Upper lobe of left lung (tissue), 6 donors: ENCODE measurements around the gene KCTD5. TPM values are rescaled to one million over a fixed set of nuclear protein-coding genes. Genes with fewer than 3 reads are reported as not detected.

Experiments used
- ATAC-seq, 2 donors: fragments of 200-7000 bp; cut with Tn5 transposase; one replicate each; pipeline ENCODE4 v1.9.1; 2022; ENCODE audit warnings: mild to moderate bottlenecking in 2 of 2, moderate library complexity in 2 of 2; ENCODE audit not compliant: low FRiP score in 2 of 2
- DNase-seq, 2 donors: peaks; one replicate each; pipeline ENCODE4 v3.0.0-alpha.2; 2019 to 2020
- H3K27ac ChIP-seq, 4 donors: fragments of 200-600 bp; sonication (generic); one replicate each; pipeline ENCODE4 v1.5.1; 2016 to 2019
- H3K27me3 ChIP-seq, 4 donors: fragments of 200-600 bp; sonication (generic); one replicate each; pipeline ENCODE4 v1.5.1; 2017 to 2019
- H3K36me3 ChIP-seq, 4 donors: fragments of 200-600 bp; sonication (generic); one replicate each; pipeline ENCODE4 v1.5.1; 2016 to 2019
- H3K4me1 ChIP-seq, 4 donors: fragments of 200-600 bp; sonication (generic); one replicate each; pipeline ENCODE4 v1.5.1; 2018 to 2019
- H3K4me3 ChIP-seq, 4 donors: fragments of 200-600 bp; sonication (generic); one replicate each; pipeline ENCODE4 v1.5.1; 2017 to 2019; ENCODE audit warnings: mild to moderate bottlenecking in 2 of 4, moderate library complexity in 1 of 4
- H3K9me3 ChIP-seq, 4 donors: fragments of 200-600 bp; sonication (generic); one replicate each; pipeline ENCODE4 v1.5.1; 2018 to 2019
- CTCF ChIP-seq, 6 experiments: fragments of 450-650 bp in 4 of 6; fragments of 200-600 bp in 2 of 6; sonication (generic) in 2 of 6; IDR thresholded peaks; one replicate each; pipeline ENCODE4 v1.5.1; 2016 to 2019; ENCODE audit warnings: antibody characterized with exemption in 6 of 6
- EP300 ChIP-seq, 4 donors: sonication (generic); formaldehyde crosslinking; IDR thresholded peaks; one replicate each; pipeline ENCODE4 v1.5.1; 2017; ENCODE audit warnings: antibody characterized with exemption in 4 of 4, control low read depth in 2 of 4
- POLR2A ChIP-seq, 4 donors: fragments of 450-650 bp; IDR thresholded peaks; one replicate each; pipeline ENCODE4 v1.5.1; 2016 to 2017; ENCODE audit warnings: antibody characterized with exemption in 4 of 4, mild to moderate bottlenecking in 2 of 4
- POLR2AphosphoS5 ChIP-seq, 2 donors: sonication (generic); formaldehyde crosslinking; IDR thresholded peaks; one replicate each; pipeline ENCODE4 v1.5.1; 2017; ENCODE audit warnings: antibody characterized with exemption in 2 of 2
- WGBS, 2 donors: methylation state at CpG; one replicate each; pipeline ENCODE4 v1.1.5; 2017 to 2018; 5-methylcytosine and 5-hydroxymethylcytosine counted together
- total RNA-seq, 6 donors: library from RNA; depleted of rRNA in 4 of 6; stranded (reverse); fragments of >200 nt in 4 of 6; gene quantifications; one replicate each; pipeline versions ENCODE4 v1.1.0 to v1.2.1, GENCODE V29; 2016 to 2021
- donor health status: DM: no; HTN: no; CAD: no; lungs with moderate emphysema.
- donor health status: DM: no; HTN: yes; CAD: no; lungs with severe emphysema.

The KCTD5 gene
- total RNA-seq, 6 donors from 2014 or later: 25.7 to 45.5 (median 33.0) TPM

GRCh38 chr16:2728034-2728433 lies 45.7 kb downstream of the KCTD5 start:
- no peak overlapping the region for H3K27ac ChIP-seq
- WGBS, 2 donors: 83 to 86% methylated on average over 7 of the region's 7 CpGs

GRCh38 chr16:2734844-2735515 lies 52.7 kb downstream of the KCTD5 start:
- 56 to 70% methylated on average over 10 of the region's 10 CpGs for WGBS, 2 donors
- Histone ChIP-seq H3K27me3 (no peaks in the 10 kb centered on the region), H3K27ac (peak overlapping the region in 1 of 4 donors; percentile 21), H3K4me1 (no peaks in the 10 kb centered on the region), H3K36me3 (no peaks in the 10 kb centered on the region), H3K4me3 (no peak overlapping the region), H3K9me3 (no peaks in the 10 kb centered on the region)
- DNase-seq (no peak), ATAC-seq (no peak)
- TF ChIP-seq CTCF (IDR thresholded peaks at IDR 0.05): no peak
- TF ChIP-seq POLR2A (IDR thresholded peaks at IDR 0.05): no peak
- TF ChIP-seq POLR2AphosphoS5 (IDR thresholded peaks at IDR 0.05): no peak
- no peak for TF ChIP-seq EP300 (IDR thresholded peaks at IDR 0.05)

More at GRCh38 chr16:2728034-2728433, 45.7 kb downstream of the KCTD5 start:
- Histone ChIP-seq H3K4me3 (no peak overlapping the region), H3K9me3 (no peaks in the 10 kb centered on the region), H3K4me1 (no peaks in the 10 kb centered on the region), H3K27me3 (no peaks in the 10 kb centered on the region), H3K36me3 (no peaks in the 10 kb centered on the region)
- TF ChIP-seq POLR2AphosphoS5 (IDR thresholded peaks at IDR 0.05): no peak
- no peak for TF ChIP-seq POLR2A (IDR thresholded peaks at IDR 0.05)
- TF ChIP-seq EP300 (IDR thresholded peaks at IDR 0.05): no peak
- TF ChIP-seq CTCF (IDR thresholded peaks at IDR 0.05): no peak
- ATAC-seq (no peak), DNase-seq (no peak)

GRCh38 chr16:2736476-2737237 lies 54.3 kb downstream of the KCTD5 start:
- Histone ChIP-seq H3K9me3 (no peaks in the 10 kb centered on the region), H3K27me3 (no peaks in the 10 kb centered on the region), H3K4me3 (no peak overlapping the region), H3K27ac (no peak overlapping the region), H3K4me1 (no peaks in the 10 kb centered on the region), H3K36me3 (no peaks in the 10 kb centered on the region)
- no peak for DNase-seq
- TF ChIP-seq EP300 (IDR thresholded peaks at IDR 0.05) (no peak), POLR2A (IDR thresholded peaks at IDR 0.05) (no peak), POLR2AphosphoS5 (IDR thresholded peaks at IDR 0.05) (no peak), CTCF (IDR thresholded peaks at IDR 0.05) (no peak)
- WGBS, 2 donors: 92 to 93% methylated on average over 10 to 11 of the region's 11 CpGs
- ATAC-seq: no peak

- no peak for ATAC-seq
- H3K4me1 ChIP-seq: no peaks in the 10 kb centered on the region
- TF ChIP-seq POLR2AphosphoS5 (IDR thresholded peaks at IDR 0.05) (no peak), POLR2A (IDR thresholded peaks at IDR 0.05) (no peak), EP300 (IDR thresholded peaks at IDR 0.05) (no peak), CTCF (IDR thresholded peaks at IDR 0.05) (no peak)
- H3K9me3 ChIP-seq: no peaks in the 10 kb centered on the region
- 90 to 100% methylated on average over 3 to 5 of the region's 5 CpGs for WGBS, 2 donors
- H3K36me3 ChIP-seq: no peaks in the 10 kb centered on the region
- no peak overlapping the region for H3K4me3 ChIP-seq
- no peak overlapping the region for H3K27ac ChIP-seq
- no peaks in the 10 kb centered on the region for H3K27me3 ChIP-seq
- DNase-seq: no peak
Observed at GRCh38 chr16:2737238-2737605, 54.9 kb downstream of the KCTD5 start.
